HepG2 (cell line): ENCODE data around the gene RSAD1. TPM values are rescaled to one million over a fixed set of nuclear protein-coding genes. Genes with fewer than 3 reads are reported as not detected.

Experiments
- ATAC-seq: fragments of 200-7000 bp; cut with Tn5 transposase; 3 replicates; pipeline ENCODE4 v1.9.1; 2020; ENCODE audit warnings: mild to moderate bottlenecking, moderate library complexity
- BruUV-seq: library from RNA; stranded (reverse); fragments of 400-500 nt; replicated peaks from 2 replicates; lab custom pipeline; 2021; lab: Mats Ljungman, UMichigan
- CTCF ChIA-PET: fragments of 300-600 bp; formaldehyde crosslinking; extraction: SDS; loops from one replicate; lab custom pipeline; 2021; ENCODE audit warnings: low total read pairs, inconsistent platforms, low intra/inter-chr PET ratio; lab: Yijun Ruan, JAX
- POLR2A ChIA-PET: fragments of 350-600 bp; sonication (Branson Sonifier 250); formaldehyde crosslinking; loops from one replicate; lab custom pipeline; 2020; ENCODE audit warnings: antibody characterized with exemption, inconsistent platforms; lab: Yijun Ruan, JAX
- DNase-seq: peaks from one replicate; pipeline ENCODE4 v3.0.0-alpha.2; 2015; ENCODE audit warnings: low spot score
- FAIRE-seq: peaks from 3 replicates; lab custom pipeline; 2011; peaks lifted over from hg19 to GRCh38; lab: Jason Lieb, UNC
- H2AFZ ChIP-seq: one replicate; pipeline ENCODE4 v1.6.1; 2011; ENCODE audit warnings: low read length, inconsistent platforms
- H3K27ac ChIP-seq: fragments of 300-600 bp; 3 replicates; pipeline ENCODE4 v1.8.0; 2011; ENCODE audit warnings: mixed run types, mild to moderate bottlenecking, mixed read lengths, low read length, inconsistent platforms; ENCODE audit not compliant: insufficient read depth; ENCODE audit errors: extremely low read length
- H3K27me3 ChIP-seq, 2 experiments: fragments of 200-600 bp in 1 of 2; 2 replicates in 1 of 2; 3 replicates in 1 of 2; pipeline versions ENCODE4 v1.6.0 to v1.8.0; 2011; ENCODE audit warnings: low read length in 2 of 2, mild to moderate bottlenecking in 2 of 2, moderate library complexity in 2 of 2, inconsistent platforms in 1 of 2; ENCODE audit not compliant: insufficient read depth in 2 of 2, control insufficient read depth in 1 of 2
- H3K36me3 ChIP-seq, 2 experiments: fragments of 200-600 bp in 1 of 2; replicated peaks in 1 of 2; 2 replicates in 1 of 2; 3 replicates in 1 of 2; pipeline versions ENCODE4 v1.5.1 to v1.8.0; 2011; ENCODE audit warnings: low read length in 2 of 2, inconsistent platforms in 1 of 2; ENCODE audit not compliant: insufficient read depth in 2 of 2, control insufficient read depth in 1 of 2
- H3K4me1 ChIP-seq: 2 replicates; pipeline ENCODE4 v1.5.1; 2012; ENCODE audit warnings: low read length, inconsistent platforms; ENCODE audit not compliant: insufficient read depth
- H3K4me2 ChIP-seq: 2 replicates; pipeline ENCODE4 v1.6.0; 2011; ENCODE audit warnings: low read depth, low read length, inconsistent platforms
- H3K4me3 ChIP-seq, 3 experiments: fragments of 200-600 bp in 1 of 3; sonication (generic), shearing (Covaris generic) in 1 of 3; replicated peaks in 1 of 3; 2 replicates each; pipeline ENCODE4 v1.5.1; 2011 to 2016; ENCODE audit warnings: low read length in 3 of 3, inconsistent platforms in 2 of 3, low read depth in 2 of 3, mild to moderate bottlenecking in 2 of 3, control low read depth in 1 of 3, mixed read lengths in 1 of 3; ENCODE audit not compliant: insufficient read depth in 1 of 3
- H3K79me2 ChIP-seq: one replicate; pipeline ENCODE4 v1.6.1; 2011; ENCODE audit warnings: low read length, inconsistent platforms; ENCODE audit not compliant: insufficient read depth
- H3K9ac ChIP-seq: 2 replicates; pipeline ENCODE4 v1.6.0; 2011; ENCODE audit warnings: mild to moderate bottlenecking, low read depth, low read length, inconsistent platforms; ENCODE audit not compliant: insufficient read depth
- H3K9me3 ChIP-seq: 2 replicates; pipeline ENCODE4 v1.5.1; 2012; ENCODE audit warnings: mild to moderate bottlenecking, low read length
- H4K20me1 ChIP-seq: 2 replicates; pipeline ENCODE4 v1.6.0; 2011; ENCODE audit warnings: inconsistent platforms, mild to moderate bottlenecking, low read length, moderate library complexity; ENCODE audit not compliant: insufficient read depth
- AGO2 ChIP-seq: fragments of 200-400 bp; formaldehyde crosslinking; optimal IDR thresholded peaks from 2 replicates; pipeline ENCODE3; 2017; ENCODE audit warnings: mild to moderate bottlenecking, low read depth, low read length, moderate library complexity
- AKAP8 ChIP-seq: sonication (generic); formaldehyde crosslinking; IDR thresholded peaks from 2 replicates; pipeline ENCODE4 v1.5.1; 2020; ENCODE audit warnings: mild to moderate bottlenecking, missing genetic modification reagents
- ARNTL ChIP-seq: sonication (generic); formaldehyde crosslinking; IDR thresholded peaks from 2 replicates; pipeline ENCODE4 v1.4.0; 2020; ENCODE audit warnings: mild to moderate bottlenecking, missing genetic modification reagents
- GATAD1 ChIP-seq: IDR thresholded peaks from 2 replicates; pipeline ENCODE4 v1.6.1; 2016; ENCODE audit warnings: missing genetic modification reagents, missing compliant biosample characterization
- HNF4G ChIP-seq, 2 experiments: sonication (generic) in 1 of 2; formaldehyde crosslinking in 1 of 2; IDR thresholded peaks; 2 replicates each; pipeline versions ENCODE4 v1.4.0 to v1.6.1; 2011 to 2020; ENCODE audit warnings: borderline replicate concordance in 2 of 2, low read depth in 2 of 2, mild to moderate bottlenecking in 2 of 2, low read length in 1 of 2, missing genetic modification reagents in 1 of 2, moderate library complexity in 1 of 2
- SP1 ChIP-seq, 2 experiments: fragments of 450-650 bp in 1 of 2; sonication (generic) in 1 of 2; formaldehyde crosslinking in 1 of 2; IDR thresholded peaks; 2 replicates each; pipeline versions ENCODE4 v1.4.0 to v1.6.1; 2016 to 2020; ENCODE audit warnings: missing genetic modification reagents in 1 of 2
- ZFP82 ChIP-seq: sonication (generic); formaldehyde crosslinking; IDR thresholded peaks from 2 replicates; pipeline ENCODE4 v1.5.1; 2020; ENCODE audit warnings: mild to moderate bottlenecking, missing genetic modification reagents, borderline replicate concordance
- ZNF570 ChIP-seq: sonication (generic); formaldehyde crosslinking; IDR thresholded peaks from 2 replicates; pipeline ENCODE4 v1.4.0; 2020; ENCODE audit warnings: mild to moderate bottlenecking, missing genetic modification reagents, borderline replicate concordance
- ZNF841 ChIP-seq: sonication (generic); formaldehyde crosslinking; IDR thresholded peaks from 2 replicates; pipeline ENCODE4 v1.8.1; 2023; ENCODE audit warnings: missing genetic modification reagents, borderline replicate concordance
- WGBS: methylation state at CpG from one replicate; pipeline ENCODE4 v1.1.6; 2017; ENCODE audit warnings: low lambda C conversion rate; 5-methylcytosine and 5-hydroxymethylcytosine counted together
- in situ Hi-C: cut with HindIII; loops from 2 replicates; pipeline ENCODE4 v1.10.0; 2017; ENCODE audit warnings: low pct_unique_long_range_greater_than_20kb; ENCODE audit not compliant: extremely low pct_ligation_motif_present
- intact Hi-C: fragments of 100-400 bp; cut with micrococcal nuclease; formaldehyde crosslinking; loops from one replicate; pipeline ENCODE4 v1.10.0; 2022; ENCODE audit not compliant: unreplicated experiment
- polyA plus RNA-seq, 8 experiments: library from polyadenylated mRNA; depleted of rRNA in 3 of 8; stranded (reverse) in 7 of 8; unstranded in 1 of 8; fragments of >200 nt; fragmentation: Illumina TruSeq in 4 of 8; extraction: Trizol in 4 of 8; gene quantifications; 2 replicates each; pipeline versions ENCODE4 v1.2.1 to v1.2.3, GENCODE V29; 2011 to 2016; ENCODE audit warnings: low read depth in 4 of 8, missing spikeins in 1 of 8, mixed read lengths in 1 of 8; ENCODE audit not compliant: insufficient read depth in 1 of 8
- total RNA-seq, 5 experiments: library from RNA; depleted of rRNA; stranded (reverse); fragments of >200 nt; fragmentation: Illumina TruSeq; extraction: Trizol; gene quantifications; 2 replicates each; pipeline ENCODE4 v1.2.3, GENCODE V29; 2016; ENCODE audit warnings: low read depth in 1 of 5
- TF ChIP-seq, protein P1 (sequence below): sonication (generic); formaldehyde crosslinking; IDR thresholded peaks from 2 replicates; pipeline ENCODE4 v1.5.1; 2020; ENCODE audit warnings: mild to moderate bottlenecking, moderate library complexity, missing genetic modification reagents
- TF ChIP-seq, protein P2 (sequence below): sonication (generic); formaldehyde crosslinking; IDR thresholded peaks from 2 replicates; pipeline ENCODE4 v1.5.1; 2020; ENCODE audit warnings: missing genetic modification reagents, mild to moderate bottlenecking, borderline replicate concordance
- TF ChIP-seq, protein P3 (sequence below): sonication (generic); formaldehyde crosslinking; IDR thresholded peaks from 2 replicates; pipeline ENCODE4 v1.4.0; 2020; ENCODE audit warnings: missing genetic modification reagents
- TF ChIP-seq, protein P4 (sequence below): sonication (generic); formaldehyde crosslinking; IDR thresholded peaks from 2 replicates; pipeline ENCODE4 v1.4.0; 2020; ENCODE audit warnings: missing genetic modification reagents
- TF ChIP-seq, protein P5 (sequence below): sonication (generic); formaldehyde crosslinking; IDR thresholded peaks from 2 replicates; pipeline ENCODE4 v1.5.0; 2020; ENCODE audit warnings: missing genetic modification reagents, mild to moderate bottlenecking, borderline replicate concordance

Gene RSAD1
- total and polyA plus RNA-seq, 2 of the 13 experiments (the other 11 are each of a cell fraction or from before 2014, with no cell fraction given) = 22.7 to 27.7 TPM

DNA sequence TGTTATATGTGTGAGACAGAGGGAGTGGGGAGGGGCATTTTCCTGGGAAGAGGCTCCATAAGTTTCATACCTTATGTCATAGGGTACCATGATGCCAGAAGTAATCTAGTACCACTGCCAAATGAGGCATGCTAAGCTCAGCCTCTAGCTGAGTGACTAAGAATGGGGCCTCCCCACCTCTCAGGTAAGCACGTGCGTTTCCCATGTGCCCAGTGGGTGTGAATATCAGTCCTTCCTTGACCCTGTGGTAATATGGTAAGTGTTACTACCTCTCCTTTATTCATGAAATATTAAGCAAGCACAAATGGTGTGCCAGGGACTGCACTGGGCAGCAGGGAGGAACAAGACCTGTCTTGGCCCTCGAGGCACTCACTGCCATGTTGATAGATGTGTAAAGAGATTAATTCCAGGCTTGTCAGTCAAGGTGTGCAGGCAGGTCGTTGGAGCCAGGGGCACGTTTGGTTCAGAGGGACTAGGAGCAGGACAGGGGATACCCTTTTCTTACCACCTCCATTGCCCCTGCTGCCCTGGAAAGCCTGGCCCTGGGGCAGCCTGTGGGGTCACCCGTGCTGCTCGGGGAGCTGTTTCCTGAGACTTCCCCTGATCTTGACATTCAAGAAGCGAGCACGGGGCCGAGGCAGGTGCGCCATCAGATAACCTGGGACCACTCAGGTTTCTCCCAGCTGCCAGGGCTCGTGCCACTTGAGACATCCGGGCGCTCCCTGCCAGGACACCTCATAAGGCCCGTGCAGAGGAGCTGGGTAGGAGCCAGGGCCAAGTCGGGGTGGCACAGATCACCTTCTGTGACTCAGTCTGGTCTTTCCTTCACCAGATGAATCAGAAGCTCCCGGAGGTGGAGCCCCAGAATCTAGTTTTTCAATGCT, 8.8 kb downstream of the RSAD1 start (continued):
- TF ChIP-seq, protein P1, sequence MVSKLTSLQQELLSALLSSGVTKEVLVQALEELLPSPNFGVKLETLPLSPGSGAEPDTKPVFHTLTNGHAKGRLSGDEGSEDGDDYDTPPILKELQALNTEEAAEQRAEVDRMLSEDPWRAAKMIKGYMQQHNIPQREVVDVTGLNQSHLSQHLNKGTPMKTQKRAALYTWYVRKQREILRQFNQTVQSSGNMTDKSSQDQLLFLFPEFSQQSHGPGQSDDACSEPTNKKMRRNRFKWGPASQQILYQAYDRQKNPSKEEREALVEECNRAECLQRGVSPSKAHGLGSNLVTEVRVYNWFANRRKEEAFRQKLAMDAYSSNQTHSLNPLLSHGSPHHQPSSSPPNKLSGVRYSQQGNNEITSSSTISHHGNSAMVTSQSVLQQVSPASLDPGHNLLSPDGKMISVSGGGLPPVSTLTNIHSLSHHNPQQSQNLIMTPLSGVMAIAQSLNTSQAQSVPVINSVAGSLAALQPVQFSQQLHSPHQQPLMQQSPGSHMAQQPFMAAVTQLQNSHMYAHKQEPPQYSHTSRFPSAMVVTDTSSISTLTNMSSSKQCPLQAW (CRISPR knock-in tag) = no peak
- peak; percentile 20 for TF ChIP-seq AGO2
- TF ChIP-seq ZNF570 (CRISPR knock-in tag) = no peak
- TF ChIP-seq ARNTL (CRISPR knock-in tag) = no peak

DNA sequence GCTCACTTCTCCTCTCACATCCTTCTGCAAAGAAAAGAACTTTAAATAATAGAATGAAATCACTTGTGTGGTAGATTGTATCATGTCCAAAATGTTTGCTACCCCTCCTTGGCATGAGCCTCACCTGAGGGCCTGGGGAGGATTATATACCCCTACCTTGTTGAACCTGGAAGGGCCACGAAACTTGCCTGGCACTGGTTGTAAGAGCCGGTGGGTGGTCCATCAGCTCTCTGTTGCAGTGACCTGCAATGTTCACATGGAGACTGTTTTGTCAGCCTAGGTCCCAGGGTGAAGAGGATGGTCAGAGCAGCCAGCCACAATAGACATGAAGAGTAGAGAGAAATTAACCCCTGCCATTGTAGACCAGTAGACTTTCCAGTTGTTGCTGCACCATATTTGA, 10.2 kb downstream of the RSAD1 start:
- Histone ChIP-seq H3K4me2 (no peak overlapping the region), H3K79me2 (no peaks in the 10 kb centered on the region), H3K36me3 (peaks cover 8% of the 10 kb centered on the region in 2 experiments; a peak in 4 of 5 replicates), H4K20me1 (no peaks in the 10 kb centered on the region), H3K4me3 (no peak overlapping the region), H2AFZ (no peak overlapping the region), H3K9ac (no peak overlapping the region), H3K9me3 (no peaks in the 10 kb centered on the region), H3K27me3 (no peaks in the 10 kb centered on the region), H3K4me1 (no peaks in the 10 kb centered on the region), H3K27ac (no peak overlapping the region)
- no peak for DNase-seq
- no peak for ATAC-seq
- no TSS peak for BruUV-seq
- in situ Hi-C loops = no loop called here
- WGBS = 53% methylated on average over 2 of the region's 2 CpGs
- ChIA-PET CTCF (no interaction called here), POLR2A (no interaction called here)
- no peak for FAIRE-seq
- intact Hi-C loops = no loop called here
- TF ChIP-seq GATAD1 (no peak), HNF4G (IDR thresholded peaks at IDR 0.05; ENCODE audit: borderline replicate concordance, low read depth, low read length) (no peak), HNF4G (CRISPR knock-in tag; IDR thresholded peaks at IDR 0.05; ENCODE audit: borderline replicate concordance, low read depth) (no peak), ZFP82 (no peak), ZNF841 (CRISPR knock-in tag) (no peak), AKAP8 (no peak), SP1 (IDR thresholded peaks at IDR 0.05) (no peak), SP1 (CRISPR knock-in tag; IDR thresholded peaks at IDR 0.05) (no peak)
- TF ChIP-seq, protein P2, sequence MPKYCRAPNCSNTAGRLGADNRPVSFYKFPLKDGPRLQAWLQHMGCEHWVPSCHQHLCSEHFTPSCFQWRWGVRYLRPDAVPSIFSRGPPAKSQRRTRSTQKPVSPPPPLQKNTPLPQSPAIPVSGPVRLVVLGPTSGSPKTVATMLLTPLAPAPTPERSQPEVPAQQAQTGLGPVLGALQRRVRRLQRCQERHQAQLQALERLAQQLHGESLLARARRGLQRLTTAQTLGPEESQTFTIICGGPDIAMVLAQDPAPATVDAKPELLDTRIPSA (CRISPR knock-in tag) = no peak
- TF ChIP-seq, protein P3, sequence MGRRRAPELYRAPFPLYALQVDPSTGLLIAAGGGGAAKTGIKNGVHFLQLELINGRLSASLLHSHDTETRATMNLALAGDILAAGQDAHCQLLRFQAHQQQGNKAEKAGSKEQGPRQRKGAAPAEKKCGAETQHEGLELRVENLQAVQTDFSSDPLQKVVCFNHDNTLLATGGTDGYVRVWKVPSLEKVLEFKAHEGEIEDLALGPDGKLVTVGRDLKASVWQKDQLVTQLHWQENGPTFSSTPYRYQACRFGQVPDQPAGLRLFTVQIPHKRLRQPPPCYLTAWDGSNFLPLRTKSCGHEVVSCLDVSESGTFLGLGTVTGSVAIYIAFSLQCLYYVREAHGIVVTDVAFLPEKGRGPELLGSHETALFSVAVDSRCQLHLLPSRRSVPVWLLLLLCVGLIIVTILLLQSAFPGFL = no peak
- TF ChIP-seq, protein P4, sequence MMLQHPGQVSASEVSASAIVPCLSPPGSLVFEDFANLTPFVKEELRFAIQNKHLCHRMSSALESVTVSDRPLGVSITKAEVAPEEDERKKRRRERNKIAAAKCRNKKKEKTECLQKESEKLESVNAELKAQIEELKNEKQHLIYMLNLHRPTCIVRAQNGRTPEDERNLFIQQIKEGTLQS = no peak
- TF ChIP-seq, protein P5, sequence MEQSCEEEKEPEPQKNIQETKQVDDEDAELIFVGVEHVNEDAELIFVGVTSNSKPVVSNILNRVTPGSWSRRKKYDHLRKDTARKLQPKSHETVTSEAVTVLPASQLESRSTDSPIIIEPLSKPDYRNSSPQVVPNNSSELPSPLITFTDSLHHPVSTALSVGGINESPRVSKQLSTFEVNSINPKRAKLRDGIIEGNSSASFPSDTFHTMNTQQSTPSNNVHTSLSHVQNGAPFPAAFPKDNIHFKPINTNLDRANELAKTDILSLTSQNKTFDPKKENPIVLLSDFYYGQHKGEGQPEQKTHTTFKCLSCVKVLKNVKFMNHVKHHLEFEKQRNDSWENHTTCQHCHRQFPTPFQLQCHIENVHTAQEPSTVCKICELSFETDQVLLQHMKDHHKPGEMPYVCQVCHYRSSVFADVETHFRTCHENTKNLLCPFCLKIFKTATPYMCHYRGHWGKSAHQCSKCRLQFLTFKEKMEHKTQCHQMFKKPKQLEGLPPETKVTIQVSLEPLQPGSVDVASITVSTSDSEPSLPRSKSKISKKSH (CRISPR knock-in tag) = no peak
